EH (cell line): Measurements from ENCODE around the gene ZBED4.

Experiments
- DNase-seq: peaks from one replicate; pipeline ENCODE4 v3.0.0-alpha.2; 2015; ENCODE audit warnings: low read depth

Gene ZBED4

GRCh38 chr22:49900441-49901230, 47.0 kb downstream of the ZBED4 start:
- no peak for DNase-seq

- no peak for DNase-seq
Measured at GRCh38 chr22:49901457-49901856, 47.8 kb downstream of the ZBED4 start.

GRCh38 chr22:49903322-49904039, 49.8 kb downstream of the ZBED4 start:
- DNase-seq: no peak

- DNase-seq: no peak
Measured at GRCh38 chr22:49904040-49904369, 50.4 kb downstream of the ZBED4 start.

GRCh38 chr22:49905465-49905864, 51.8 kb downstream of the ZBED4 start:
- no peak for DNase-seq

GRCh38 chr22:49906071-49906798, 52.6 kb downstream of the ZBED4 start:
- no peak for DNase-seq

- no peak for DNase-seq
Measured at GRCh38 chr22:49906799-49907290, 53.2 kb downstream of the ZBED4 start.

- no peak for DNase-seq
Measured at GRCh38 chr22:49907807-49908206, 54.2 kb downstream of the ZBED4 start.

GRCh38 chr22:49909476-49910205, 56.0 kb downstream of the ZBED4 start:
- no peak for DNase-seq

GRCh38 chr22:49910229-49911155, 56.8 kb downstream of the ZBED4 start:
- no peak for DNase-seq

- DNase-seq: no peak
Measured at GRCh38 chr22:49911881-49912625, 58.4 kb downstream of the ZBED4 start.

- no peak for DNase-seq
Measured at GRCh38 chr22:49913026-49913425, 59.4 kb downstream of the ZBED4 start.

- DNase-seq: no peak
Measured at GRCh38 chr22:49913446-49913845, 59.8 kb downstream of the ZBED4 start.

- DNase-seq: no peak
Measured at GRCh38 chr22:49914256-49914655, 60.6 kb downstream of the ZBED4 start.

GRCh38 chr22:49915610-49916009, 62.0 kb downstream of the ZBED4 start:
- no peak for DNase-seq

- no peak for DNase-seq
Measured at GRCh38 chr22:49916831-49917230, 63.2 kb downstream of the ZBED4 start.

GRCh38 chr22:49917974-49918910, 64.6 kb downstream of the ZBED4 start, which contains the start of the genes ALG12 and CRELD2:
Gene ALG12, minus strand, starts transcription at chr22:49918438. Its CDS starts 4,673 bp downstream, at chr22:49913765.
Gene CRELD2, plus strand, starts transcription at chr22:49918634. Its CDS starts 136 bp downstream, at chr22:49918770.
- DNase-seq: peak; percentile 97

GRCh38 chr22:49918911-49919881, 65.6 kb downstream of the ZBED4 start:
- DNase-seq: no peak
